HepG2 (cell line): ENCODE measurements around the gene MAPK6. TPM values are rescaled to one million over a fixed set of nuclear protein-coding genes. Genes with fewer than 3 reads are reported as not detected.

Experiments
- ATM ChIP-seq: fragments of 450-650 bp; IDR thresholded peaks from 2 replicates; pipeline ENCODE4 v1.7.1; 2017; ENCODE audit warnings: mild to moderate bottlenecking, borderline replicate concordance
- CBX2 ChIP-seq, 2 experiments: fragments of 200-600 bp in 1 of 2; sonication (generic); formaldehyde crosslinking in 1 of 2; IDR thresholded peaks; 2 replicates each; pipeline versions ENCODE4 v1.7.0 to v1.8.1; 2018 to 2022; ENCODE audit warnings: low read depth in 2 of 2, low read length in 1 of 2, mild to moderate bottlenecking in 1 of 2, missing genetic modification reagents in 1 of 2
- ELK4 ChIP-seq: sonication (generic); formaldehyde crosslinking; IDR thresholded peaks from 2 replicates; pipeline ENCODE4 v1.9.0; 2021; ENCODE audit warnings: missing genetic modification reagents, borderline replicate concordance
- GPBP1L1 ChIP-seq: sonication (generic); formaldehyde crosslinking; IDR thresholded peaks from 2 replicates; pipeline ENCODE4 v1.5.0; 2020; ENCODE audit warnings: mild to moderate bottlenecking, missing genetic modification reagents
- HOXA3 ChIP-seq: sonication (generic); formaldehyde crosslinking; IDR thresholded peaks from 2 replicates; pipeline ENCODE4 v1.5.0; 2020; ENCODE audit warnings: missing genetic modification reagents
- JARID2 ChIP-seq: sonication (generic); formaldehyde crosslinking; IDR thresholded peaks from 2 replicates; pipeline ENCODE4 v1.8.1; 2023; ENCODE audit warnings: missing genetic modification reagents, inconsistent platforms; ENCODE audit not compliant: insufficient replicate concordance
- NCOA5 ChIP-seq: sonication (generic); formaldehyde crosslinking; IDR thresholded peaks from 2 replicates; pipeline ENCODE4 v1.4.0; 2020; ENCODE audit warnings: missing genetic modification reagents
- TFDP2 ChIP-seq: sonication (generic); formaldehyde crosslinking; IDR thresholded peaks from 2 replicates; pipeline ENCODE4 v1.4.0; 2020; ENCODE audit warnings: missing genetic modification reagents
- U2AF2 ChIP-seq: fragments of 200-400 bp; formaldehyde crosslinking; IDR thresholded peaks from 2 replicates; pipeline ENCODE4 v1.6.1; 2017; ENCODE audit warnings: low read depth, mild to moderate bottlenecking, low read length
- ZBTB38 ChIP-seq: sonication (generic); formaldehyde crosslinking; IDR thresholded peaks from 2 replicates; pipeline ENCODE4 v1.5.1; 2020; ENCODE audit warnings: mild to moderate bottlenecking, missing genetic modification reagents
- ZBTB46 ChIP-seq: sonication (generic); formaldehyde crosslinking; IDR thresholded peaks from 2 replicates; pipeline ENCODE4 v1.4.0; 2020; ENCODE audit warnings: mild to moderate bottlenecking, missing genetic modification reagents, borderline replicate concordance
- ZKSCAN8 ChIP-seq: IDR thresholded peaks from 2 replicates; pipeline ENCODE4 v1.6.1; 2016; ENCODE audit warnings: borderline replicate concordance, missing genetic modification reagents, missing compliant biosample characterization
- ZMYM2 ChIP-seq: sonication (generic); formaldehyde crosslinking; IDR thresholded peaks from 2 replicates; pipeline ENCODE4 v1.8.0; 2022; ENCODE audit warnings: mild to moderate bottlenecking, missing genetic modification reagents
- ZNF331 ChIP-seq: sonication (generic); formaldehyde crosslinking; IDR thresholded peaks from 2 replicates; pipeline ENCODE4 v1.4.0; 2020; ENCODE audit warnings: missing genetic modification reagents
- ZNF431 ChIP-seq: sonication (generic); formaldehyde crosslinking; IDR thresholded peaks from 2 replicates; pipeline ENCODE4 v1.9.0; 2022; ENCODE audit warnings: missing genetic modification reagents, low read depth, mild to moderate bottlenecking, borderline replicate concordance
- ZNF704 ChIP-seq: sonication (generic); formaldehyde crosslinking; IDR thresholded peaks from 2 replicates; pipeline ENCODE4 v1.8.1; 2023; ENCODE audit warnings: mild to moderate bottlenecking, inconsistent platforms, moderate library complexity, missing genetic modification reagents, borderline replicate concordance
- ZNF737 ChIP-seq: sonication (generic); formaldehyde crosslinking; IDR thresholded peaks from 2 replicates; pipeline ENCODE4 v1.5.0; 2020; ENCODE audit warnings: missing genetic modification reagents, mild to moderate bottlenecking, borderline replicate concordance
- ZNF790 ChIP-seq: sonication (generic); formaldehyde crosslinking; IDR thresholded peaks from 2 replicates; pipeline ENCODE4 v1.8.0; 2022; ENCODE audit warnings: missing genetic modification reagents, mild to moderate bottlenecking, borderline replicate concordance
- ZNF816 ChIP-seq: sonication (generic); formaldehyde crosslinking; IDR thresholded peaks from 2 replicates; pipeline ENCODE4 v1.8.0; 2022; ENCODE audit warnings: missing genetic modification reagents, mild to moderate bottlenecking, borderline replicate concordance
- ZNF841 ChIP-seq: sonication (generic); formaldehyde crosslinking; IDR thresholded peaks from 2 replicates; pipeline ENCODE4 v1.8.1; 2023; ENCODE audit warnings: missing genetic modification reagents, borderline replicate concordance
- ZSCAN21 ChIP-seq: sonication (generic); formaldehyde crosslinking; IDR thresholded peaks from 2 replicates; pipeline ENCODE4 v1.8.0; 2022; ENCODE audit warnings: mild to moderate bottlenecking, missing genetic modification reagents, moderate library complexity, borderline replicate concordance
- polyA plus RNA-seq, 8 experiments: library from polyadenylated mRNA; depleted of rRNA in 3 of 8; stranded (reverse) in 7 of 8; unstranded in 1 of 8; fragments of >200 nt; fragmentation: Illumina TruSeq in 4 of 8; extraction: Trizol in 4 of 8; gene quantifications; 2 replicates each; pipeline versions ENCODE4 v1.2.1 to v1.2.3, GENCODE V29; 2011 to 2016; ENCODE audit warnings: low read depth in 4 of 8, missing spikeins in 1 of 8, mixed read lengths in 1 of 8; ENCODE audit not compliant: insufficient read depth in 1 of 8
- total RNA-seq, 5 experiments: library from RNA; depleted of rRNA; stranded (reverse); fragments of >200 nt; fragmentation: Illumina TruSeq; extraction: Trizol; gene quantifications; 2 replicates each; pipeline ENCODE4 v1.2.3, GENCODE V29; 2016; ENCODE audit warnings: low read depth in 1 of 5

MAPK6 gene
- total and polyA plus RNA-seq, 2 of the 13 experiments (the other 11 are each of a cell fraction or from before 2014, with no cell fraction given): 89.5 to 99.7 TPM

GRCh38 chr15:51971375-51972133, 47.5 kb upstream of the MAPK6 start, which contains the start of gene LEO1 (continued):
- TF ChIP-seq ZNF816 (CRISPR knock-in tag): no peak
- TF ChIP-seq ZBTB46 (CRISPR knock-in tag): no peak
- TF ChIP-seq CBX2 (IDR thresholded peaks at IDR 0.05; ENCODE audit: low read depth, low read length): no peak
- no peak for TF ChIP-seq CBX2 (CRISPR knock-in tag; IDR thresholded peaks at IDR 0.05; ENCODE audit: low read depth)
- no peak for TF ChIP-seq JARID2 (CRISPR knock-in tag)
- no peak for TF ChIP-seq ZNF431 (CRISPR knock-in tag)
- TF ChIP-seq HOXA3: peak; percentile 83
- no peak; the same call in 1 of the 2 replicates for TF ChIP-seq NCOA5
- TF ChIP-seq GPBP1L1: no peak
- peak; percentile 53; the same call in 1 of the 2 replicates for TF ChIP-seq ZNF331 (CRISPR knock-in tag)
- peak; percentile 76 for TF ChIP-seq ZBTB38 (CRISPR knock-in tag)
- TF ChIP-seq ZNF841 (CRISPR knock-in tag): no peak
- TF ChIP-seq ZNF790 (CRISPR knock-in tag): peak; percentile 88; the same call in 1 of the 2 replicates
- TF ChIP-seq U2AF2: no peak
- TF ChIP-seq ZNF737 (CRISPR knock-in tag): no peak
- TF ChIP-seq ELK4 (CRISPR knock-in tag): no peak
- peak; percentile 89 for TF ChIP-seq ZNF704 (CRISPR knock-in tag)
- no peak for TF ChIP-seq ATM
- no peak for TF ChIP-seq ZMYM2
- no peak; the same call in 1 of the 2 replicates for TF ChIP-seq ZSCAN21 (CRISPR knock-in tag)
- TF ChIP-seq TFDP2 (CRISPR knock-in tag): no peak
- no peak for TF ChIP-seq ZKSCAN8 (CRISPR knock-in tag)
